ENCODE data around the gene PNKP.

Gene PNKP

DNA sequence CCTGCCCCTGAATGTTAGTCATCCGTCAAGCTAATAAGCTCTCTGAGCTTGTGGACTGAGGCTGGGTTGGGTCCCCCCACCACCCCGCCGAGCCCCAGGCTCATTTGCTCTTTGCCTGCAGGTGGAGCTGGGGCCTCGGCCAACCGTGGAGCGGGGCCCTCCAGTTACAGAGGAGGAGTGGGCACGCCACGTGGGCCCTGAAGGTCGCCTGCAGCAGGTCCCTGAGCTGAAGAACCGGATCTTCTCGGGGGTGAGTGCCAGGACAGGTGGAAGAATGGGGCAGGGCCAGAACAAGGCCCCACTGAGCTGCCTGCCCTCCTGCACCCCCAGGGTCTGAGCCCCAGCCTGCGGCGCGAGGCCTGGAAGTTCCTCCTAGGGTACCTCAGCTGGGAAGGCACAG is 15.3 kb upstream of the PNKP start:
- Histone ChIP-seq H3K27me3 (ENCODE audit: control insufficient read depth in 2 of 2, insufficient read depth in 2 of 2, low read length in 2 of 2) (no peaks in the 10 kb centered on the region), H3K9me3 (ENCODE audit: control insufficient read depth in 2 of 2, low read length in 2 of 2) (no peaks in the 10 kb centered on the region), H3K36me3 (ENCODE audit: control insufficient read depth in 2 of 2, insufficient read depth in 2 of 2, low read length in 2 of 2) (peaks cover 56 to 59% of the 10 kb centered on the region in 2 donors), H3K9ac (ENCODE audit: low read depth in 1 of 2, low read length in 2 of 2) (no peak overlapping the region), H3K4me3 (ENCODE audit: low read length in 2 of 2) (no peak overlapping the region), H3K27ac (ENCODE audit: low read depth in 2 of 2, low read length in 2 of 2) (no peak overlapping the region), H3K4me1 (ENCODE audit: control insufficient read depth in 2 of 2, insufficient read depth in 2 of 2, low read length in 2 of 2) (peaks cover 7 to 11% of the 10 kb centered on the region in 2 donors)

DNA sequence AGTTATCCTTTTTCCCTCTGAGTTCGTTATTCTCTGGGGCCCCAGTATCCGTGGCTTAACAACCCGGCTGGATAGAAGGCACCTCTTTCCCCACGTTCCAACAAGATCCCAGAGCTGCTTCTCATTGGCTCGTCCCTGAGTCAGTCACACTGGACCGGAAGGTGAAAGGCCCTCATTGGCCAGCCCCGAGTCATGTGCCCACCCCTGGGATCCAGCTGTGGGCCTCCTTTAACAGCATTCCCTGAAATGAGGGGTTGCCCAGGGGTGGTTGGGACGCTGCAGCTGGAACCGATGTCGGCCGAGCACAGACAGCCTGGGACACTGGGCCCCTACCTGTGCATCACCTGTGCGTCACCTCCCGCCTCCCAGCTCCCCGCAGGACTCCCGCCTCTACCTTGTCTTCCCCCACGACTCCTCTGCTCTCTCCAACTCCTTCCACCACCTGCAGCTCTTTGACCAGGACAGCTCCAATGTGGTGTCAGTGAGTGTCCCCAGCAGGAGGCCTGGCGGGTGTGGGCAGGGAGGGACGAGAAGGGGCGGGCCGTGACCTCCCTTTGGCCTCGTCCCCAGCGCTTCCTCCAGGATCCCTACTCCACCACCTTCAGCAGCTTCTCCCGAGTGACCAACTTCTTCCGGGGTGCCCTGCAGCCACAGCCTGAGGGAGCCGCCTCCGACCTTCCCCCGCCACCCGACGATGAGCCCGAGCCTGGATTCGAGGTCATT is 14.5 kb upstream of the PNKP start:
- peaks cover 56 to 59% of the 10 kb centered on the region in 2 donors for H3K36me3 ChIP-seq (ENCODE audit: control insufficient read depth in 2 of 2, insufficient read depth in 2 of 2, low read length in 2 of 2)

DNA sequence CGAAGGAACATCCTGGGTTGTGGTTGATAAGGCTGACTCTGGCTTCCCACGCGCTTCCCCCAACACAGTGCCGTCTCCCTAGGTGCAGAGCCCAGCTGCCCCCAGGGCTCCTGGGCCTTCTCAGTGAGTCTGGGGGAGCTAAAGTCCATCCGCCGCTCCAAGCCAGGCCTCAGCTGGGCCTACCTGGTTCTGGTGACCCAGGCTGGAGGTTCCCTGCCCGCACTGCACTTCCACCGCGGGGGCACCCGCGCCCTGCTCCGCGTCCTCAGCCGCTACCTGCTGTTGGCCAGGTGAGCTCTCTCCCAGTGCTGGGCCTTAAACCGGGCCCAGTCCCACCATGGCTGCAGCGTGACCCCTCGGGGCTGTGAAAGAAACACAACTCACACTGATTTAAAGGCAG is 13.8 kb upstream of the PNKP start:
- Histone ChIP-seq H3K4me3 (ENCODE audit: low read length in 2 of 2) (no peak overlapping the region), H3K4me1 (ENCODE audit: control insufficient read depth in 2 of 2, insufficient read depth in 2 of 2, low read length in 2 of 2) (peaks cover 7 to 11% of the 10 kb centered on the region in 2 donors), H3K27me3 (ENCODE audit: control insufficient read depth in 2 of 2, insufficient read depth in 2 of 2, low read length in 2 of 2) (no peaks in the 10 kb centered on the region), H3K9me3 (ENCODE audit: control insufficient read depth in 2 of 2, low read length in 2 of 2) (no peaks in the 10 kb centered on the region), H3K9ac (ENCODE audit: low read depth in 1 of 2, low read length in 2 of 2) (no peak overlapping the region), H3K27ac (ENCODE audit: low read depth in 2 of 2, low read length in 2 of 2) (no peak overlapping the region), H3K36me3 (ENCODE audit: control insufficient read depth in 2 of 2, insufficient read depth in 2 of 2, low read length in 2 of 2) (peaks cover 56 to 59% of the 10 kb centered on the region in 2 donors)

More for the DNA sequence above, 14.5 kb upstream of the PNKP start:
- no peaks in the 10 kb centered on the region for H3K9me3 ChIP-seq (ENCODE audit: control insufficient read depth in 2 of 2, low read length in 2 of 2)
- H3K27ac ChIP-seq (ENCODE audit: low read depth in 2 of 2, low read length in 2 of 2), result no peak overlapping the region
- no peak overlapping the region for H3K4me3 ChIP-seq (ENCODE audit: low read length in 2 of 2)
- peaks cover 7 to 11% of the 10 kb centered on the region in 2 donors for H3K4me1 ChIP-seq (ENCODE audit: control insufficient read depth in 2 of 2, insufficient read depth in 2 of 2, low read length in 2 of 2)
- H3K9ac ChIP-seq (ENCODE audit: low read depth in 1 of 2, low read length in 2 of 2), result no peak overlapping the region
- H3K27me3 ChIP-seq (ENCODE audit: control insufficient read depth in 2 of 2, insufficient read depth in 2 of 2, low read length in 2 of 2), result no peaks in the 10 kb centered on the region

DNA sequence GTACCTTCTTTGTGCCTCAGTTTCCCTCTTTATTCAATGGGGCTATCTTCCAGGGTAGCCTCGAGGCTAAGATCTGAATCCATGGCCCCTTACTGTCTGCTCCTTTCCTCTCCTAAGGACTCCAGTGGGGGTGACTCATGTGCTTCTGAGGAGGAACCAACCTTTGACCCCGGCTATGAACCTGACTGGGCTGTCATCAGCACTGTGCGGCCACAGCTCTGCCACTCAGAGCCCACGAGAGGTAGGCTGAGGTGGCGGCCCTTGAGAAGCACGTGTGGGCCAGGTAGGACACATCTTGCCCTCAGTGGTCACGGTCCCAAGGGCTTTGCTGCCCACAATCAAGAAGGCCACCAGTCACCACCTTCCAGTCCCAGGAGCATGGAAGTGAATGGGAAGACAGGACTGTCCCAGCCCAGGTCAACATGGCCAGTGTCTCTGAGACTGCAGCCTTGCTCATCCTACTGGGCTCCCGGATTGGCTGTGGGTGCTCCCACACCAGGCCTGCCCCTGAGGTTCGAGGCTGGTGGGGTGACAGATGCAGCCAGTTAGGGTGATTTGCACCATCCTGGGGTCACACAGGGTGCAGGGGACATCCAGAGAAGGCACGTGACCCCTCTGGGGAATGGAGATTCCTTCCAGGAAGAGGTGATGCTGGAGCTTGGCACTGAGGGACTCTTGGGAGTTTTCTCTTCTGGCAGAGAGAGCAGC is 12.9 kb upstream of the PNKP start:
- H3K27me3 ChIP-seq (ENCODE audit: control insufficient read depth in 2 of 2, insufficient read depth in 2 of 2, low read length in 2 of 2), result no peaks in the 10 kb centered on the region

DNA sequence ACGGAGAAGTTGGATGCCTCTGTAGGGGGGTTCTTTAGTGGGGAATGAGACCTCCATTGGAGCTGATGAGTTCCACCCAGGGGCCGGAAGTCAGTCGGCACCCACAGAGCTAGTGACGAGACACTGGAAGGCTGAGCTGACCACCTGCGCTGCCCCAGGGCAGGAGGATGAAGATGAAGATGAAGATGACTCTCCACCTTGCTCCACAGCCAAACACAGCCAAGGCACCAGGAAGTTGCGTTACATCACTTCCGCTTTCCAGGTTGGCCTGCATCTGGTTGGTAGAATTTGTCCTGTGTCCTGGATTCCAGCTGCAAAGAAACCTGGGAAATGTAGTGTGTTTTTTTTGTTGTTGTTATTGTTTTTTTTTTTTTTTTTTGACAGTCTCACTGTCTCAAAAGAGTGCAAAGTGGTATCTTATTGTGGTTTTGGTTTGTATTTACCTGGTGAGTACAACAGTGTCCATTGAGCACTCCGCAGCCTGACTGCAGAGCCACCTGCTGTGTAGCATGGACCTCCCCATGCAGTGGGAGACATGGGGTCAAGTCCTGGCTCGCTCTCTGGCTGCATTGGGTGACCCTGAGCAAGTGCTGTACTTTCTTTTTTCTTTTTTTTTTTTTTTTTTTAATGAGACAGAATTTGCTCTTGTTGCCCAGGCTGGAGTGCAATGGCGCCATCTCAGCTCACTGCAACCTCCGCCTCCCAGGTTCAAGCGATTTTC is 12.0 kb upstream of the PNKP start:
- Histone ChIP-seq H3K36me3 (ENCODE audit: control insufficient read depth in 2 of 2, insufficient read depth in 2 of 2, low read length in 2 of 2) (peaks cover 51 to 53% of the 10 kb centered on the region in 2 donors), H3K9me3 (ENCODE audit: control insufficient read depth in 2 of 2, low read length in 2 of 2) (no peaks in the 10 kb centered on the region), H3K4me3 (ENCODE audit: low read length in 2 of 2) (no peak overlapping the region), H3K9ac (ENCODE audit: low read depth in 1 of 2, low read length in 2 of 2) (no peak overlapping the region), H3K27ac (ENCODE audit: low read depth in 2 of 2, low read length in 2 of 2) (no peak overlapping the region), H3K4me1 (ENCODE audit: control insufficient read depth in 2 of 2, insufficient read depth in 2 of 2, low read length in 2 of 2) (peaks cover 16 to 18% of the 10 kb centered on the region in 2 donors), H3K27me3 (ENCODE audit: control insufficient read depth in 2 of 2, insufficient read depth in 2 of 2, low read length in 2 of 2) (no peaks in the 10 kb centered on the region)

More for the DNA sequence above, 12.9 kb upstream of the PNKP start:
- peaks cover 13 to 17% of the 10 kb centered on the region in 2 donors for H3K4me1 ChIP-seq (ENCODE audit: control insufficient read depth in 2 of 2, insufficient read depth in 2 of 2, low read length in 2 of 2)
- no peak overlapping the region for H3K27ac ChIP-seq (ENCODE audit: low read depth in 2 of 2, low read length in 2 of 2)
- no peak overlapping the region for H3K4me3 ChIP-seq (ENCODE audit: low read length in 2 of 2)
- no peaks in the 10 kb centered on the region for H3K9me3 ChIP-seq (ENCODE audit: control insufficient read depth in 2 of 2, low read length in 2 of 2)
- no peak overlapping the region for H3K9ac ChIP-seq (ENCODE audit: low read depth in 1 of 2, low read length in 2 of 2)
- H3K36me3 ChIP-seq (ENCODE audit: control insufficient read depth in 2 of 2, insufficient read depth in 2 of 2, low read length in 2 of 2), result peaks cover 56 to 59% of the 10 kb centered on the region in 2 donors

DNA sequence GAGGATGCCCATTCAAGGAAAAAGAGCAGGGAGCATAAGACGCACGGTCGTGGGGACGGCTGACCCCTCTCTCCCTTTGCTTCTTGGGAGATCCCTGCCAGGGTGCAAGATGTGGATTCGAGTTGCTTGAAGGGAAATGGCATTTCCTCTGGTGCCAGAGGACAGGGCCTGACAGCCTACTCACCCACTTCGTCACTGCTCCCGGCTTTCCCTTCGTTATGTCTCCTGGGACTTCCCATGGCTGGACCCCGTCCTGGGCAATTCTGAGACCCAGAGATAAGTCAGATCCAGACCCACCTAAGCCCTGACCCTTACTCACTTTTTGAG is 11.3 kb upstream of the PNKP start:
- Histone ChIP-seq H3K9ac (ENCODE audit: low read depth in 1 of 2, low read length in 2 of 2) (no peak overlapping the region), H3K4me3 (ENCODE audit: low read length in 2 of 2) (peak overlapping the region; percentile 97 to 99)

DNA sequence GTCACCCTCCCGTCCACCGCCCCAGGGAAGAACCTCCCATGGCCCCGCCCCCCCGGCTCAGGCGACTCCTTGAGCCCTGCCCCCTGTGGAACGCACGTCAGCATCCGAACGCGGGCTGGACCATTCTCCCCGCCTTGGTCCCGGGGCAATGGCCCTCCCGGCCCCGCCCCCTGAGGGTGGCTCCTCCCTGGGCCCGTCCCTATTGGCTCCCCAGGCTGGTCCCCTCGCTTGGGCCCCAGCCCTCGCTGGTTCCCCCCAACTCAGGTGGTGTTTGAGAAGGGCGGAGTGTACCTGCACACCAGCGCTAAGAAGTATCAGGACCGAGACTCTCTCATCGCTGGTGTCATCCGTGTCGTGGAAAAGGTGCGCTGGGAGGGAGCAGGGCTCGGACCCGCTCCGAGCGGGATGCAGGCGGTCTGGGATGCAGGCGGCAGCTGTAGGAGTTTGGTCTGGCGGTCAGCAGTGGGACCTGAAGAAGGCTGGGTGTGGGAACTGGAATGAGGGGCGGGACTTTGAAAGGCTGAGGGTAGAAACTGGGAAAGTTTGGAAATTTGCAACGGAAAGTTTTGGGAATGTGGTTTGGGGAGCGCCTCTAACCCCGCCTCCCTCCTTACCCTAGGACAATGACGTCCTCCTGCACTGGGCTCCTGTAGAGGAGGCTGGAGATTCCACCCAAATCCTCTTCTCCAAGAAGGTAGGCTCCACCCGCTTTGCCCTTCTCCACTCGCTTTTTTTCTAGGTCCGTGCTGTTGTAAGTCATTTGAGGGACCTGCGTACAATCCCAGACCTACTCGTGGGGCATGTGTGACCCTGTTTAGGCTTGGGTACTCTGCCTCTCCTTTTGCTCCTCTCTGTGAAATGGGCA is 10.7 kb upstream of the PNKP start:
- Histone ChIP-seq H3K27ac (ENCODE audit: low read depth in 2 of 2, low read length in 2 of 2) (peak overlapping the region; percentile 98 to 99), H3K4me3 (ENCODE audit: low read length in 2 of 2) (peak overlapping the region; percentile 97 to 99), H3K9ac (ENCODE audit: low read depth in 1 of 2, low read length in 2 of 2) (peak overlapping the region; percentile 86 to 98), H3K9me3 (ENCODE audit: control insufficient read depth in 2 of 2, low read length in 2 of 2) (no peaks in the 10 kb centered on the region), H3K27me3 (ENCODE audit: control insufficient read depth in 2 of 2, insufficient read depth in 2 of 2, low read length in 2 of 2) (no peaks in the 10 kb centered on the region), H3K4me1 (ENCODE audit: control insufficient read depth in 2 of 2, insufficient read depth in 2 of 2, low read length in 2 of 2) (peaks cover 16 to 18% of the 10 kb centered on the region in 2 donors), H3K36me3 (ENCODE audit: control insufficient read depth in 2 of 2, insufficient read depth in 2 of 2, low read length in 2 of 2) (peaks cover 38 to 40% of the 10 kb centered on the region in 2 donors)

More for the DNA sequence above, 11.3 kb upstream of the PNKP start:
- Histone ChIP-seq H3K27ac (ENCODE audit: low read depth in 2 of 2, low read length in 2 of 2) (peak overlapping the region in 1 of 2 donors; percentile 99), H3K9me3 (ENCODE audit: control insufficient read depth in 2 of 2, low read length in 2 of 2) (no peaks in the 10 kb centered on the region), H3K4me1 (ENCODE audit: control insufficient read depth in 2 of 2, insufficient read depth in 2 of 2, low read length in 2 of 2) (peaks cover 16 to 18% of the 10 kb centered on the region in 2 donors), H3K36me3 (ENCODE audit: control insufficient read depth in 2 of 2, insufficient read depth in 2 of 2, low read length in 2 of 2) (peaks cover 44 to 46% of the 10 kb centered on the region in 2 donors), H3K27me3 (ENCODE audit: control insufficient read depth in 2 of 2, insufficient read depth in 2 of 2, low read length in 2 of 2) (no peaks in the 10 kb centered on the region)

DNA sequence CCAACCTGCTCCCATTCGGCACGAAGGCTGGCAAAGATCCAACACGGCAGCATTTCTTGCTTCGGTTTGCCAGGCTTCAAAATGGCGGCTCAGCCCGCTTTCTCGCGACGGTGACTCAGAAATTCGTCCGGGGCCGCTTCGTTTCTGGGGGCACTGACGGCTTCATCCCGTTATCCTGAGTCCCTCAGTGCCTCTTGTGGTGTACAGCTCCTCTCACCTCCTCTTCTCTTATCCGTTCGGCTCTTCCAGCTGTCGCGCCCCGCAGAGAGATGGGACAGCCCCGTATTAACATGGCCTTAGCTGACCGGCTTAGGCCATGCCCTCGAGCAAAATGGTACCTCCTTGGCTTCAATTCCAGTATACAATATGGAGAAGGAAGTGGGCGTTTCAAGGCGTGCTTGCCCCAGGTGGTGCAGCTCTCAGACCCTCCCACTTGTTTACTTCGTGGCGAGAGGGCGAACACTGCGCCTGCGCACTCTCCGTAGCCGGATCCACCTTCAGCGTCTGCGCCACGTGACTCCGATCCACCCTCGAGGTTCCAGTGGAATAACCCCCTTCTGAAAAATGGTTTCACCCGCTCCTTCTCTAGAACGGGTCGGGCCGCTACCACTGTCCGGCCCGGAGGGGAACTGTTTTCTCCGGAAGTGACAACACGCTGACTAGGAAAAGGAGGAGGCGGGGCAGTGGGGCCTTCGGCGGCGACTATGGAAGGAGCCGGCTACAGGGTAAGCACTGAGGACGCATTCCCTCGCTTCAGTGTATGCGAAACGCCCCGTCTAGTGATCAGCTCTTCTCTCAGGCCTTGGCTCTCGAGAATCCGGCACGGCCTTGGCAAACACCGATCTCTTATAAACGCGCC is 9.9 kb upstream of the PNKP start, which contains the start of the genes AKT1S1 and TBC1D17:
TSS of gene AKT1S1 (minus strand) at position 336 of the 859 bp plus-strand sequence. CDS start 4,060 bp downstream, outside the sequence.
TSS of gene TBC1D17 (plus strand) at position 683 of the 859 bp plus-strand sequence. CDS start at position 705, 22 bp downstream.
- Histone ChIP-seq H3K4me3 (ENCODE audit: low read length in 2 of 2) (peak within 1 kb of the TSS; percentile 99), H3K27me3 (ENCODE audit: control insufficient read depth in 2 of 2, insufficient read depth in 2 of 2, low read length in 2 of 2) (no peaks in the 10 kb centered on the region), H3K9me3 (ENCODE audit: control insufficient read depth in 2 of 2, low read length in 2 of 2) (no peaks in the 10 kb centered on the region), H3K9ac (ENCODE audit: low read depth in 1 of 2, low read length in 2 of 2) (peak within 1 kb of the TSS; percentile 99 to 100), H3K27ac (ENCODE audit: low read depth in 2 of 2, low read length in 2 of 2) (peak within 1 kb of the TSS; percentile 98 to 99), H3K36me3 (ENCODE audit: control insufficient read depth in 2 of 2, insufficient read depth in 2 of 2, low read length in 2 of 2) (peaks cover 29 to 31% of the 10 kb centered on the region in 2 donors), H3K4me1 (ENCODE audit: control insufficient read depth in 2 of 2, insufficient read depth in 2 of 2, low read length in 2 of 2) (peaks cover 16 to 18% of the 10 kb centered on the region in 2 donors)

Measured in mucosa of rectum (tissue), 2 donors.